ENCODE measurements around the gene SEPHS2.
"Not testable (repeated sequence)": the region's sequence is repeated elsewhere in the genome, so short reads cannot be mapped to it uniquely, and the experiment has no call there.

SEPHS2 gene

DNA sequence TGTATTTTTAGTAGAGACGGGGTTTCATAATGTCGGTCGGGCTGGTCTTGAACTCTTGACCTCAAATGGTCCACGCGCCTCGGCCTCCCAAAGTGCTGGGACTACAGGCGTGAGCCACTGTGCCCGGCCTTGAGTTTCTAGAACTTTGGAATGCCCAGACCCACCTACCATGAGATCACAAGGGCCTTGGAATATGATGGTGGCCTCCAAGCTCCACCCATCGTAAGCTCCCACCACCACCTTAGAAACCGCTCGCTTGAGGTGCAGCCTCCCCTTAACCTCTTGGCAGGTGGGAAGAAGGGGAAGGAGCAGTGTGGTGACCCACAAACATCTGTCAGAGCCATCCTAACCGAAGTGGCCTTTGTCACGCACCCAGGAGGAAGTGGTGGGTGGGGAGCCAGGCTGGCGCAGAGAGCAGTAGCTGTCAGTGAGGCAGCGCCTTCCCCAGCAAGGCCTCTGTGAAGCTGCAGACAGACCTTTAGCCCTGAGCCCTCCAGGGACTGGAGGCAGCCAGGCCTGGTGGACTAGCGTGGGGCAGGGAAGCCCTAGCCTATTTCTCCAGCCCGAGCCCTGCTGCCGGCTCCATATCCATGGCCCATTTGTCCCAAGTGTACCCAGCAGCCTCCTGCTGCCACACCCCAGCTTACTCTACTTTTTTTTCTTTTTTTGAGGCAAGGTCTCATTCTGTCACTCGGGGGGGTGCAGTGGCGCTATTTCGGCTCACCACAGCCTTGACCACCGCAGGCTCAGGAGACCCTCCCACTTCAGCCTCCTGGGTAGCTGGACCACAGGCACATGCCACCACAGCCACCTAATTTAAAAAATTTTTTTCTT, 13.1 kb upstream of the SEPHS2 start:
- peak overlapping the region; percentile 53 for H3K4me3 Mint-ChIP-seq
- peaks cover 49% of the 10 kb centered on the region for H3K4me1 Mint-ChIP-seq
- no peaks in the 10 kb centered on the region for H3K9me3 Mint-ChIP-seq
- ATAC-seq (replicated peaks; ENCODE audit: extremely low read depth, poor library complexity, severe bottlenecking) (peak; percentile 96), DNase-seq (ENCODE audit: low spot score in 2 of 2) (peak; percentile 43 to 72)
- H3K27me3 Mint-ChIP-seq, result no peaks in the 10 kb centered on the region
- peaks cover 11% of the 10 kb centered on the region for H3K36me3 Mint-ChIP-seq (ENCODE audit: insufficient read depth)
- H3K27ac Mint-ChIP-seq (ENCODE audit: low read depth), result peak overlapping the region; percentile 80

GRCh38 chr16:30457743-30458560, 12.3 kb upstream of the SEPHS2 start:
- Mint-ChIP-seq H3K27me3 (no peaks in the 10 kb centered on the region), H3K9me3 (no peaks in the 10 kb centered on the region), H3K27ac (ENCODE audit: low read depth) (peak overlapping the region; percentile 80), H3K4me3 (peak overlapping the region; percentile 53), H3K36me3 (ENCODE audit: insufficient read depth) (peaks cover 11% of the 10 kb centered on the region), H3K4me1 (peaks cover 50% of the 10 kb centered on the region)
- DNase-seq (ENCODE audit: low spot score in 2 of 2) (no peak), ATAC-seq (replicated peaks; ENCODE audit: extremely low read depth, poor library complexity, severe bottlenecking) (no peak)

GRCh38 chr16:30457256-30457655, 11.6 kb upstream of the SEPHS2 start:
- H3K27ac Mint-ChIP-seq (ENCODE audit: low read depth), result no peak overlapping the region
- peaks cover 57% of the 10 kb centered on the region for H3K4me1 Mint-ChIP-seq
- H3K9me3 Mint-ChIP-seq, result no peaks in the 10 kb centered on the region
- ATAC-seq (replicated peaks; ENCODE audit: extremely low read depth, poor library complexity, severe bottlenecking) (no peak), DNase-seq (ENCODE audit: low spot score in 2 of 2) (no peak)
- H3K4me3 Mint-ChIP-seq, result peak overlapping the region; percentile 37
- H3K27me3 Mint-ChIP-seq, result no peaks in the 10 kb centered on the region
- H3K36me3 Mint-ChIP-seq (ENCODE audit: insufficient read depth), result peaks cover 11% of the 10 kb centered on the region

- no peak overlapping the region for H3K27ac Mint-ChIP-seq (ENCODE audit: low read depth)
- peak overlapping the region; percentile 25 for H3K4me3 Mint-ChIP-seq
These were observed 10.6 kb upstream of the SEPHS2 start for GRCh38 chr16:30456302-30456701.

DNA sequence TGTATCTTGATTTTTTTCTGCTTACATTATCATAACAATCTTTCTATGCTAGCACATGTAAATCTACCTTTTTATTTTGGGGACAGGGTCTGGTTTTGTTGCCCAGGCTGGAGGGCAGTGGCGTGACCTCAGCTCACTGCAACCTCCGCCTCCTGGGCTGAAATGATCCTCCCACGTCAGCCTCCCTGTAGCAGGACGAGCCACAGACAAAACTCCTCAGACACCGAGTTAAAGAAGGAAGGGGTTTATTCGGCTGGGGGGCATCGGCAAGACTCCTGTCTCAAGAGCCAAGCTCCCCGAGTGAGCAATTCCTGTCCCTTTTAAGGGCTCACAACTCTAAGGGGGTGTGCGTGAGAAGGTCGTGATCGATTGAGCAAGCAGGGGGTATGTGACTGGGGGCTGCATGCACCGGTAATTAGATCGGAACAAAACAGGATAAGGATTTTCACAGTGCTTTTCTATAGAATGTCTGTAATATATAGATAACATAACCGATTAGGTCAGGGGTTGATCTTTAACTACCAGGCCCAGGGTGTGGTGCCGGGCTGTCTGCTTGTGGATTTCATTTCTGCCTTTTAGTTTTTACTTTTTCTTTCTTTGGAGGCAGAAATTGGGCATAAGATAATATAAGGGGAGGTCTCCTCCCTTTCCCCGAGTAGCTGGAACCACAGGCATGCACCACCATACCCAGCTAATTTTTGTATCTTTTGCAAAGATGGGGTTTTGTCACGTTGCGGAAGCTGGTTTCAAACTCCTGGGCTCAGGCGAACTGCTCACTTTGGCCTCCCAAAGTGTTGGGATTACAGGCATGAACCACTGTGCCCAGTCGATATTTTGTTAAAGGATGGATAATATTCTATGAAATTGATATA, 7.3 kb upstream of the SEPHS2 start:
- ATAC-seq (replicated peaks; ENCODE audit: extremely low read depth, poor library complexity, severe bottlenecking); DNase-seq (ENCODE audit: low spot score in 2 of 2); H3K27me3 Mint-ChIP-seq; H3K4me3 Mint-ChIP-seq; H3K9me3 Mint-ChIP-seq; H3K27ac Mint-ChIP-seq (ENCODE audit: low read depth): not testable (repeated sequence)
- peaks cover 55% of the 10 kb centered on the region for H3K4me1 Mint-ChIP-seq
- peaks cover 11% of the 10 kb centered on the region for H3K36me3 Mint-ChIP-seq (ENCODE audit: insufficient read depth)

More at GRCh38 chr16:30456302-30456701, 10.6 kb upstream of the SEPHS2 start:
- ATAC-seq (replicated peaks; ENCODE audit: extremely low read depth, poor library complexity, severe bottlenecking) (no peak), DNase-seq (ENCODE audit: low spot score in 2 of 2) (no peak)
- peaks cover 13% of the 10 kb centered on the region for H3K36me3 Mint-ChIP-seq (ENCODE audit: insufficient read depth)
- H3K9me3 Mint-ChIP-seq, result no peaks in the 10 kb centered on the region
- peaks cover 57% of the 10 kb centered on the region for H3K4me1 Mint-ChIP-seq
- no peaks in the 10 kb centered on the region for H3K27me3 Mint-ChIP-seq

GRCh38 chr16:30449116-30449435, 3.4 kb upstream of the SEPHS2 start:
- no peaks in the 10 kb centered on the region for H3K9me3 Mint-ChIP-seq
- H3K4me3 Mint-ChIP-seq, result no peak overlapping the region
- H3K27ac Mint-ChIP-seq (ENCODE audit: low read depth), result no peak overlapping the region
- peaks cover 15% of the 10 kb centered on the region for H3K36me3 Mint-ChIP-seq (ENCODE audit: insufficient read depth)
- H3K27me3 Mint-ChIP-seq, result no peaks in the 10 kb centered on the region
- peaks cover 42% of the 10 kb centered on the region for H3K4me1 Mint-ChIP-seq
- DNase-seq (ENCODE audit: low spot score in 2 of 2) (no peak), ATAC-seq (replicated peaks; ENCODE audit: extremely low read depth, poor library complexity, severe bottlenecking) (no peak)

- H3K27me3 Mint-ChIP-seq, result no peaks in the 10 kb centered on the region
- no peak overlapping the region for H3K27ac Mint-ChIP-seq (ENCODE audit: low read depth)
- H3K4me1 Mint-ChIP-seq, result peaks cover 48% of the 10 kb centered on the region
- ATAC-seq (replicated peaks; ENCODE audit: extremely low read depth, poor library complexity, severe bottlenecking) (no peak), DNase-seq (ENCODE audit: low spot score in 2 of 2) (no peak)
- H3K36me3 Mint-ChIP-seq (ENCODE audit: insufficient read depth), result peaks cover 19% of the 10 kb centered on the region
- H3K9me3 Mint-ChIP-seq, result no peaks in the 10 kb centered on the region
- no peak overlapping the region for H3K4me3 Mint-ChIP-seq
These were observed 2.0 kb upstream of the SEPHS2 start for GRCh38 chr16:30447512-30448226.

DNA sequence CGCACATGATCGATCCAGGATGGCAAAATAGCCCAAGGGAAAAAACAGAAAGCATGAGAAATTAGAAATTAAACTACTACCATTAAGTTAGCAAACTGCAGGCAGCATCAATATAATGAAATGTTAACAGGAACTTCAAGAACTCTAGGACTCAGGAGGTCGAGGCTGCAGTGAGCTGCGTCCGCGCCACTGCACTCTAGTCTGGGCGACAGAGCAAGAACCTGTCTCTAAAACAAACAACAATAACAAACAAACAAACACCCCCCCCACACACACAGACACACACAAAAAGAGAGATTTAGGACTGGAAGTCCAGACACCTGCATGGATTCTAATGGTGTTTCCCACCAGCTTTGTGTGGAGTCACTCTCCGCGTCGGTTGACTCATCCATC, 525 bp upstream of the SEPHS2 start:
- ATAC-seq (replicated peaks; ENCODE audit: extremely low read depth, poor library complexity, severe bottlenecking) (no peak), DNase-seq (ENCODE audit: low spot score in 2 of 2) (no peak)
- Mint-ChIP-seq H3K27me3 (no peaks in the 10 kb centered on the region), H3K36me3 (ENCODE audit: insufficient read depth) (peaks cover 17% of the 10 kb centered on the region), H3K9me3 (no peaks in the 10 kb centered on the region), H3K4me3 (peak overlapping the region; percentile 92), H3K27ac (ENCODE audit: low read depth) (peak overlapping the region; percentile 94), H3K4me1 (peaks cover 42% of the 10 kb centered on the region)

- H3K27ac Mint-ChIP-seq (ENCODE audit: low read depth), result peak overlapping the region; percentile 94
- ATAC-seq (replicated peaks; ENCODE audit: extremely low read depth, poor library complexity, severe bottlenecking), result no peak
- peaks cover 11% of the 10 kb centered on the region for H3K36me3 Mint-ChIP-seq (ENCODE audit: insufficient read depth)
- H3K27me3 Mint-ChIP-seq, result no peaks in the 10 kb centered on the region
- DNase-seq (ENCODE audit: low spot score in 2 of 2), result no peak
- H3K4me3 Mint-ChIP-seq, result peak overlapping the region; percentile 92
- no peaks in the 10 kb centered on the region for H3K9me3 Mint-ChIP-seq
- peaks cover 36% of the 10 kb centered on the region for H3K4me1 Mint-ChIP-seq
These were observed 596 bp downstream of the SEPHS2 start for GRCh38 chr16:30445149-30445407.

DNA sequence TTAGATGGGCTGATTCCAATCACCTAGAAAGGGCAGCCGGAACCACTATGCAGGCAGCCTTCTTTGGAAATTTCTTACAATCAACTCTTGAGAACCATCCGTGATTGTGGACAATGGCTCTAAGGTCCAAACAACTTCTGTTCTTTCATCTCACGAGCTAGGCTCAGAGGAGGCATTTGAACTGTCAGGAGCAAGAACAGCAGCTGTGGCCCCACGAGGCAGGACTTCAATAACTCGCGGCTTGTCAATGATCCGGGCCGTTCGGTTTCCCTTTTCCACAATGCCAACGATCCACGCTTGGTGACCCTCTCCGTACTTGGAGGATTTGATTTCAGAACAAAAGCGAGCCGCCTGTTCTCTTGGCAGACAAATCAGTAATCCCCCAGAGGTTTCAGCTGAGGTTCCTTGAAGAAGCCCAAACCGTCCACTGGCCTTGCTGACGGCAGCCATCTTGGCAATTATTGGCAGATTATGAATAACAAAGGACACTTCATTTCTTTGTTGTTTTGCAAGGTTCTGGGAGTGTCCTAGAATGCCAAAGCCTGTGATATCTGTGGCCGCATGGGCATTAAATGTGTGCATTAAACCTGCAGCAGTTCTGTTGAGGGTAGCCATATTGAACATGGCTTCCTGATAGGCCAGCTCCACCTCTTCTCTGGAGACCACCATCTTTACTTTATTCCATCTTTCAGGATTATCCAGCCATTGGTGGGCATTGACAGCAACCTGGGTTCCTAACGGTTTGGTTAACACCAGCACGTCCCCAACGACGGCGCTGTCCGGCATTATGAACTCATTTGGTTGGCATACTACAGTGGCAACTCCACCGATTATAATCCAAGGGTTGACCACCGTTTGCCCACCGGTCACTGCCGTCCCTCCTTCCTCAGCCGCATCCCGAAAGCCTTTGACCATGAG, 1.2 kb downstream of the SEPHS2 start:
- Mint-ChIP-seq H3K36me3 (ENCODE audit: insufficient read depth) (peaks cover 11% of the 10 kb centered on the region), H3K27me3 (no peaks in the 10 kb centered on the region), H3K4me1 (peaks cover 36% of the 10 kb centered on the region), H3K27ac (ENCODE audit: low read depth) (peak overlapping the region; percentile 94), H3K9me3 (no peaks in the 10 kb centered on the region), H3K4me3 (peak overlapping the region; percentile 92)
- ATAC-seq (replicated peaks; ENCODE audit: extremely low read depth, poor library complexity, severe bottlenecking), result no peak
- DNase-seq (ENCODE audit: low spot score in 2 of 2), result no peak

DNA sequence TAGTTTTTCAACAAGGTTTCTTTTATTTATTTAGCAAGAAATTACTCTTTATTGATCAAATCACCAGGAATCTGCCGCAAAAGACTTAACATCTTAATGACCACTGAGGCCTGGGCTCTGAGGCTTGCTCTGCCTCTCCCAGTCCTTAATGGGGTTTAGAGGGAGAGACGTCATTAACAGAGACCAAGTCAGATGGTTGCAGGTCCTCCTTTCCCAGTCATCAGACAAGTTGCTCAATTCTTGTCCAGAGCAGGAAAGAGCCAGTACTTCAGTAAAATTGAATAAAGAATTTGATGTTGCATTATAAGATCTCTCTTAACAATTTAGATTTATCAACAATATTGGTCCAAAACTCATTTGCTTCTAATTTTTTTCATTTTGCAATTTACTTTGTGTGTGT, 2.0 kb downstream of the SEPHS2 start:
- H3K9me3 Mint-ChIP-seq, result no peaks in the 10 kb centered on the region
- no peak for DNase-seq (ENCODE audit: low spot score in 2 of 2)
- H3K36me3 Mint-ChIP-seq (ENCODE audit: insufficient read depth), result peaks cover 11% of the 10 kb centered on the region
- H3K4me3 Mint-ChIP-seq, result peak overlapping the region; percentile 92
- peaks cover 36% of the 10 kb centered on the region for H3K4me1 Mint-ChIP-seq
- ATAC-seq (replicated peaks; ENCODE audit: extremely low read depth, poor library complexity, severe bottlenecking), result no peak
- no peak overlapping the region for H3K27ac Mint-ChIP-seq (ENCODE audit: low read depth)
- no peaks in the 10 kb centered on the region for H3K27me3 Mint-ChIP-seq

Measured in central memory CD8-positive, alpha-beta T cell (primary cell).